T-helper 9 cell (primary cell): ENCODE data around the gene TRUB1.
"Not testable (repeated sequence)": the region's sequence is repeated elsewhere in the genome, so short reads cannot be mapped to it uniquely, and the experiment has no call there.

Source experiments
- DNase-seq: peaks from one replicate; pipeline ENCODE4 v3.0.0-alpha.2; 2020

Gene TRUB1

GRCh38 chr10:114925587-114926586 lies 12.1 kb upstream of the TRUB1 start:
- DNase-seq = no peak

DNA sequence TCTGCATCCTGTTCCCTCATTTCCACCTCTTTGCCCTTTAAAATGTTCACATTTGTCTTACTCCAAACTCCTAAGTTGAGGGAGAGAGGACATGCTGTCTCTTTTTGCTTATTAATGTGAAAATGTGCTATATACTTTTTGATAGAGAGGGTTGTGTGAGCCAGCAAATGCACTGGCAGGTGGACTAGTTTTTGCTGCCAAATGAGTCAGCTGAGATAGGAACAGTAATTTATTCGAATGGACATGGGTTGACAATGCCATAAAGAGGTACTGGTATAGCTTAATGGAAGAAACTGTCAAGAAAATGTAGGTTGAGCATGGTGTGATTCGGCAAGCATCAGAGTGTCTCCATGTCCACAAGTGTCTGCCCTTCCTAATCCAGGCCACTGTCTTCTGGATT lies 9.2 kb upstream of the TRUB1 start:
- no peak for DNase-seq

- no peak for DNase-seq
These were observed 7.7 kb upstream of the TRUB1 start for GRCh38 chr10:114930320-114930719.

DNA sequence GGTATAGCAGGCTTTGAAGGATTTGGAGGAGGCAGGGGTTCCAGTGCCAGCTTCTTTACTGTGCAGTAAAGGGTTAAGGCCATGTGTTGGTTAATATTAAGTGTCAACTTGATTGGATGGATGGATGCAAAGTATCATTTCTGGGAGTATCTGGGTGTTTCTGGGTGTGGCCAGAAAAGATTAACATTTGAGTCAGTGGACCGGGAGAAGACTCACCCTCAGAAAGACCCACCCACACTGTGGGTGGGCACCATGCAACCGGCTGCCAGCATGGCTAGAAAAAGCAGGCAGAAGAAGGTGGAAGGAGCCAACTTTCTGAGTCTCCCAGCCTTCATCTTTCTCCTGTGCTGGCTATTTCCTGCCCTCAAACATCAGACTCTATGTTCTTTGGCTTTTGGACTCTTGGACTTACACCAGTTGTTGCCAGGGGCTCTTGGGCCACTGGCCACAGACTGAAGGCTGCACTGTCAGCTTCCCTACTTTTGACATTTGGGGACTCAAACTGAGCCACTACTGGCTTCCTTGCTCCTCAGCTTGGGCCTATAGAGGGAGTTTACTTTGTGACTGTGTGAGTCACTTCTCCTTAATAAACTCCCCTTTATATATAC lies 6.8 kb upstream of the TRUB1 start:
- no peak for DNase-seq

DNA sequence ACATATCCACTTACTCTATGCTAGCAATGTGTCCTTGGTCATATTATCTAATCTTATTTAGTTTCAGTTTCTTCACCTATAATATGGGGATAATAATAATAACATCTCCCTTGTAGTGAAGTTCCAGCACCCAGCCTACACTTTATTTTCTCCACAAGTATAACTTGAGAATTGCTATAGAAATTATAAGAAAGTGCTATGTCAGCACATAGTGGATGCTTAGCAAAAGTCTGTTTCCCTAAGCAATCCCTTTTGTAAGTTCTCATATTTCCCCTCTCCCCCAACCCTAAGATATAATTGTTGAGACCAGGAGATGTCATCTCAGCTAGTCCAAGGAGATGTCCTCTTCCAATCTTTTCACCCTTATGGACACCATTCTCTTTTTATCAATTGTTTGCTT lies 5.8 kb upstream of the TRUB1 start:
- no peak for DNase-seq

DNA sequence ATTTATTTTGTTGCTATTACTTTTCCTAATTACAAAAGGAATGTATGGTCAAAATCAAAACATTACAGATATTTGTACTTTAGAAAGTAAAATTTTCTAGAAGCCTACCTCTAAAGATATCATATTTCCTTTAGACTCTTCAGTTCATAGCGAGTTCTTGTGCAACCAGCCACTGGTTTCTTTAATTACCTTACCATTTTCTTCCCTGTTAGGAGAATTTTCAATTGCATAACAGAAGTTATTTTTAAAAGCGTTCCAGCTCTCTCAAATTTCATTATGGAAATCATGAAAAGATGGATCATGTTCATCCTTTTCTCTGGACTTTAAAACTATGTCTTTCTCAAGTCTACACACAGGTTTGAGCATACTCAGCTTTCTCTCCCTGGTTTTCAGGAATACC lies 5.0 kb upstream of the TRUB1 start:
- DNase-seq = no peak

DNA sequence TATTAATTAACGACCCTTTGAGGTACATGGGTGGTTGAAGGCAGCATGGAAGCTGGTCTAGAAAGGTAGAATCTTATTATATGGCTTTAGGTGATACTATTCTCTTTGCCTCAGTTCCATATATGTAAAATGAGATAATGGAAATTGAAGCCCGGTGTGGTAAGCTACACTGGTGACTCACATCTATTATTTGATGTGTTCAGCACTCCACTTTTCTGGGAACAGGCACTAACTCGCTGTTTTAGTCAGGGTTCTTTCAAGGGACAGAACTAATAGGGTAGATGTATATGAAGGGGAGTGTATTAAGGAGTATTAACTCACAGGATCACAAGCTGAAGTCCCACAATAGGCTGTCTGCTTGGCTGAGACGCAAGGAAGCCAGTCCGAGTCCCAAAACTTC lies 4.4 kb upstream of the TRUB1 start:
- DNase-seq = no peak

DNA sequence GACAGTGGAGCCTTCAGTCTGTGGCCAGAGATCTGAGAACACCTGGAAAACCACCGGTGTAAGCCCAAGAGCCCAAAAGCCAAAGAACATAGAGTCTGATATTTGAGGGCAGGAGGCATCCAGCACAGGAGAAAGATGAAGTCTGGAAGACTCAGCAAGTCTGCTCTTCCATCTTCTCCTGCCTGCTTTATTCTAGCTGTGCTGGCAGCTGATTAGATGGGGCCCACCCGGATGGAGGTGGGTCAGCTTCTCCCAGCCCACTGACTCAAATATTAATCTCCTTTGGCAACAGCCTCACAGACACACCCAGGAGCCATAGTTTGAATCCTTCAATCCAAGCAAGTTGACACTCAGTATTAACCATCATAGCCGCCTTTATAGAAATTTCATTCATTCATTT lies 4.0 kb upstream of the TRUB1 start:
- not testable (repeated sequence) for DNase-seq

- DNase-seq = no peak
These were observed 830 bp downstream of the TRUB1 start for GRCh38 chr10:114938856-114939193.

DNA sequence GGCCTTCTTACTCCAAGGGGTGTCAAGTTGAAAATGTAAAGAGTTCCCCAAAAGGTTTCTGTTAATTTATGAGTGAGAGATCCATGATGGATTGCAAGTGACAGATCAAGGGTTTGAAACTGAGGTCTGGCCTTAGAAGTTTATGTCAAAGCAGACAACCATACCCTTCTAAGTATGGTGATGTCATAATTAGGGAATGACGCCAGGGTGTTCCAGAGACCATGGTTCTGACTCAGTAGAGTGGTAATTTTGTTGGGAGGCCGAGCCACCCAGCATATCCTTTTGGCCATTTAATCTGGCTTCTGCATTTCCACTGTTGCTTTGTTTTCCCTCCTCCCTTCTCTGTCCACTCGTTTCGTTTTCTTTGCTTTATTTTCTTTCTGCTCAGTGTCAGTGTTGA lies 2.7 kb downstream of the TRUB1 start:
- no peak for DNase-seq

GRCh38 chr10:114943000-114943399 lies 5.0 kb downstream of the TRUB1 start:
- no peak for DNase-seq

- no peak for DNase-seq
These were observed 15.1 kb downstream of the TRUB1 start for GRCh38 chr10:114953047-114953446.

DNA sequence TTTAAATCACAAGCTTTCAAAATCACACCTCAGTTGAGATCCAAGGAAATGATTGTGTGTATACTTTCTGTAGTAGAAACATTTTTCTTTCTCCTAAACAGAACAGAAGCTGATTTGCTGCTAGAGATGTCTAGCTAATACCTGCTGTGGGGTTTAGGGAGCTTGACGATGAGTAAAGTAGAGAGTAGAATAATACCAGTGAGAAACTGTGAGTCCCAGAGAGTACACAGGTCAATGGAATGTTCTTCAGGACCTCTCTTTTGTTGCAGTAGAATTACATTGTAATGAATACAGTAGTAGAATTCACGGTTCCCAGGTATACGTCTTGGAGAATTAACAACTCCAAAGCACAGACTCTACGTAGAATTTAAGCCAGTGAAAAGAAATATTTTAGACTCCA lies 18.0 kb downstream of the TRUB1 start:
- no peak for DNase-seq

- no peak for DNase-seq
These were observed 18.5 kb downstream of the TRUB1 start for GRCh38 chr10:114956466-114956865.

DNA sequence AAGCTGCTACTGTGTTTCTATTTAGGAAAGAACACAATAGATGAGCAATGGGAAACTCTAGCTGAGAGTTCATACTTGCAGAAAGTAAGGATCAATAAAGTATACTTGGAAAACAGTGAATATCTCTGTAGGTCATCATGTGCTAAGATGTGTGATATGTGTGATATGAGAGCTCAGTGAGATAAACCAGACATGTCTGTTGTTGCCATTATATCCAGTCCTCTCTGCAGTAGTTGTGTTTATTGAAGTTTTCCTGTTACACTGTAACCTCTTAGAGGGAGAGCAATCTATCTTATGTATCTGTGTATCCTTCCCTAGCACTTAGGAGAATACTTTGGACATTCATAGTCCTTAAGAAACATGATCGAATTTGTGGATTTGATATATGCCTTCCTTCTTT lies 19.1 kb downstream of the TRUB1 start:
- DNase-seq = no peak

DNA sequence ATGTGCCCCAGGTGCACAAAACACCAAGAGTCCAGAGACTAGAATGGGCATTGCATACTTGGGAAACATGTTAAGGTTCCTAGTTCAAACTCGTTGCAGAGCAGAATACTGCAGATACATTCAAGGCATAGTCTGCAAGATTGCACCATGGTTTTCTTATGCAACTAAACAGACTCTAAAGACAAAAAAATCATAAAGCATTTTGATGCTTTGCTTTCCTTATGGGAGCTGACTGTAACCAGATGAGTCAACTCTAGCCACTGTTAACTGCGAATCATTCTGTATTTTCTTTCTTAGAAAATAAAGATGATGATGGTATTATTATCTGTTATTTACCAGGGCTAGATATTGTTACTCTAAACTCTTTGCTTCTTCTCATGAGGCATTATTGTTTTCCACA lies 19.7 kb downstream of the TRUB1 start:
- no peak for DNase-seq

DNA sequence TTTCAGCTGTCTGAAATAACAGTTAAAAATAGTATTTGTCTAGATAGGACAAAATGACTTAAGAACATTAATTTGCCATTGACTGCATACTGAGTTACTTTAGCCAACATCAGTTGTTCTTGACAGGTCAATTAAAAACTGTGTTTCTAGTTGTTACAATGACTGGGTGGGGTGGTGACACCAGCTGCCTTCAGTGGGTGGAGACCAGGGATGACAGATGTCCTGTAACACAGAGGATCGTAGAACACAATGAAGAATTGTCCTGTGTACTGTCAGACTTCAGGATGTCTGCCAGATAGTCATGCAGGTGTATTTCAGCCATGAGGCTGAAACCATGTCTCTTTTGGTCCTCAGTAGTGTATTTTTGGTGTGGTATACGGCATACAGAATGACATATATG lies 24.4 kb downstream of the TRUB1 start:
- DNase-seq = no peak

GRCh38 chr10:114963908-114964307 lies 25.9 kb downstream of the TRUB1 start:
- no peak for DNase-seq

DNA sequence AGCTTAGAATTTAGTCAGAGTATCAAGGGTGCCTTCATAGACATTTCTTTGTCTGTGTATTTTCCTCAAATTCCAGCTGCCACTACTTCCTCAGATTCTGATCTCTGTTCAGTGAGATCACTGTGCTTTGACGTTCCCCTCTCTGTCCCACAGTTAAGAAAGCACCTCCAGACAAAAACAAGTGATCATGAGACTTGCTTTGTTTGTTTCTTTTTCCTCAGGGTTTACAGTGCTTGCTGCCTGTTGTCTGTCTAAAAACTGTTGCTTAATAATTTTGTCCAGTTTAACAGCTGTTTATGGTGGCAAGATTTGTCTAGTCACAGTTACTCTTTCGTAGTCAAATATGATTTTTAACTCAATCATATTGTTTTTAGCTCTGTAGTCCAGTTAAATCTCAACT lies 29.1 kb downstream of the TRUB1 start:
- DNase-seq = no peak

DNA sequence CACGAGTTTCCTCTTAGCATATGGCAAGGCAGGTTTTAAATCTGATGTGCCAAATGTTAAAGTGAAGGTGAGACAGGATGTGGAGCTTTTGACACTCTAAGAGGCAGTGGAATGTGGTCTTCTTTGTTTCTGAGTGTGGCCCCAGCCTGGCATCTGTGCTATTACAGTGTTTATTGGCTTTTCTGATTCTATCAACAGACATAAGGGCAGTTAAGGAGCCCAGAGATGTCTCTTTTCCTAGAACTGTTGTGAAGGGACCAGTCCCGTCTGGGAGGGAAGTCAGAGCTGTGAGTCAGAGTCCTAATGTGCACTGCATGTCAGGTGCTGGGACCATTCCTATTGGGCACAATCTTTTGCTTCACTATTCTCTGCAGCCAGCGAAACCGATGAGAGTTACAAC lies 32.5 kb downstream of the TRUB1 start:
- DNase-seq = no peak

DNA sequence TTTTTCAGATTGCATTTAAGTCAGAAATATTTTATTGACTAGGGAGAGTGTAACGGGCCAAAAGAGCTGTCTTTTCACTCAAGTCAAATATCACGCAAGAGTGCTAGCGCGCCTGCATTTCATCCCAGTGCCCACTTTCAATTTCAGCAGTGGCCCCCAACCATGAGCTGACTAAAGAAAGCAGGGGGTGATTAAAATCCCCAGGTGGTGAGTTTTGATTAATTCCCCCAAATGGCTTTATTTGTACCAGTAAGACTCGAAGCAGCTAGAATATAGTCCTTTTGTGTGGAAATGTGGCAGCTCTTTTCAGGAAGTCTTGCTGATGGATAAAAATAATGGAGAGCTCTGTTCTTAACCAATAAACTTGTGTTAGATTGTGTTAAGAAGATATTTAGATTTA lies 35.3 kb downstream of the TRUB1 start:
- no peak for DNase-seq

DNA sequence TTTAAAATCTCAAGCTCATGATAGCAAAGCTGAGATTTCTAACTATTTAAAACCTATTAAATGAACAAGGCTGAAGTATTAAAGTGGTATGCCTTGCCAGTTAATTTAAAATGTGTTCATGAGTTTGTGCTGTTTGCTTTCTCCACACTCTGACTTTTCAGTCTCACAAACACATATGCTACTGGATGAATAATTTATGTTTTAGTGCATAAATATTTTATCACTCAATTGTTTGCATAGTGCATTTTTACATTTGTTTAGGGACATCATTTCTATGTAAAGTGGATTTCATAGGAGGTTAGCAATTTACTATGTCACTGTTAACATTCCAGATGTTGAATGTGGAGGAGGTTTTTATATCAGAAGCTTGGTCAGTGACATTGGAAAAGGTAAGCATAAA lies 36.0 kb downstream of the TRUB1 start:
- DNase-seq = no peak

DNA sequence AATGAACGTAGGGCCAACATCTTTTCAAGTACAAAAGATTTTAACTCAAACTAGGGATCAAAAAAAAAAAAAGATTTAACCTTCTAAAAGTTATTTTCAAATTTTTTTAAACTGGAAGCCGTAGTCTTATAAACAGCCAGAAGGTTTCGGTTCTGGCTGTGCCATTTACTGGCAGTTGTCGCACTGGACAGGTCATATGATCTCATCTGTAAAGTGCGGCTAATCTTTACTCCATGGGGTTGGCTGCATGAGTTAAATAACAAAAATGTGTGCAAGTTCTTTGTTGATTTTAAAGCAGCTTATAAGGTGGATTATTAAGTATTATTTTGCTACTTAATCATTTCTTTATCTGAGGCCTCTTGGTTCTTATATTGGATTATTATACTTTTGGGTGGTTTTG lies 36.6 kb downstream of the TRUB1 start:
- no peak for DNase-seq

- no peak for DNase-seq
These were observed 37.1 kb downstream of the TRUB1 start for GRCh38 chr10:114975091-114975490.

GRCh38 chr10:114982989-114983388 lies 45.0 kb downstream of the TRUB1 start:
- no peak for DNase-seq
